H1 (cell line): ENCODE data around the gene KCNK2. TPM values are rescaled to one million over a fixed set of nuclear protein-coding genes. Genes with fewer than 3 reads are reported as not detected.

Experiments
- CTCF ChIA-PET: fragments of 300-600 bp; sonication (Branson Sonifier 250); formaldehyde crosslinking; loops from one replicate; lab custom pipeline; 2021; ENCODE audit not compliant: partially characterized antibody; lab: Charles Lee
- POLR2A ChIA-PET: fragments of 300-600 bp; sonication (Branson Sonifier 250); formaldehyde crosslinking; loops from one replicate; lab custom pipeline; 2021; ENCODE audit warnings: inconsistent platforms; ENCODE audit not compliant: partially characterized antibody; lab: Charles Lee
- DNase-seq, 2 experiments: peaks; one replicate each; pipeline versions ENCODE4 v3.0.0 to v3.0.0-alpha.2; 2010 to 2022; ENCODE audit warnings: low spot score in 2 of 2, low read depth in 1 of 2, mixed read lengths in 1 of 2
- FAIRE-seq: peaks from 2 replicates; lab custom pipeline; 2011; peaks lifted over from hg19 to GRCh38; lab: Jason Lieb, UNC
- H2AFZ ChIP-seq: 2 replicates; pipeline ENCODE4 v1.8.1; 2012; ENCODE audit warnings: low read length, inconsistent platforms
- H2AK5ac ChIP-seq: 2 replicates; pipeline ENCODE4 v1.6.1; 2013; ENCODE audit warnings: low read depth, low read length
- H2BK120ac ChIP-seq: replicated peaks from 2 replicates; pipeline ENCODE3; 2013; ENCODE audit warnings: low read depth, low read length, inconsistent platforms
- H2BK12ac ChIP-seq: 2 replicates; pipeline ENCODE4 v1.6.1; 2013; ENCODE audit warnings: low read depth, low read length
- H2BK15ac ChIP-seq: 2 replicates; pipeline ENCODE4 v1.6.1; 2013; ENCODE audit warnings: low read length
- H2BK20ac ChIP-seq: 2 replicates; pipeline ENCODE4 v1.6.1; 2013; ENCODE audit warnings: low read length
- H2BK5ac ChIP-seq: 2 replicates; pipeline ENCODE4 v1.6.1; 2013; ENCODE audit warnings: low read depth, low read length
- H3K14ac ChIP-seq: 2 replicates; pipeline ENCODE4 v1.6.1; 2013; ENCODE audit warnings: inconsistent platforms; ENCODE audit not compliant: insufficient read length
- H3K18ac ChIP-seq: 2 replicates; pipeline ENCODE4 v1.6.1; 2013; ENCODE audit warnings: low read length; ENCODE audit errors: extremely low read depth
- H3K23ac ChIP-seq: 2 replicates; pipeline ENCODE4 v1.6.1; 2013; ENCODE audit warnings: inconsistent platforms; ENCODE audit not compliant: insufficient read length
- H3K23me2 ChIP-seq: 2 replicates; pipeline ENCODE4 v1.6.1; 2013; ENCODE audit warnings: low read depth, low read length
- H3K27ac ChIP-seq: 2 replicates; pipeline ENCODE4 v1.6.1; 2011; ENCODE audit warnings: low read depth, low read length, inconsistent platforms
- H3K27me3 ChIP-seq, 4 experiments: replicated peaks in 1 of 4; 1 replicate in 1 of 4; 2 replicates in 3 of 4; pipeline versions ENCODE4 v1.6.1 to v1.8.1; 2011 to 2013; ENCODE audit warnings: low read length in 3 of 4, mild to moderate bottlenecking in 3 of 4, inconsistent platforms in 2 of 4, mixed read lengths in 2 of 4, moderate library complexity in 1 of 4; ENCODE audit not compliant: control insufficient read depth in 3 of 4, insufficient read depth in 3 of 4; ENCODE audit errors: extremely low read depth in 1 of 4
- H3K36me3 ChIP-seq, 4 experiments: 2 replicates each; pipeline versions ENCODE4 v1.6.1 to v1.8.1; 2011 to 2013; ENCODE audit warnings: mild to moderate bottlenecking in 4 of 4, low read length in 3 of 4, moderate library complexity in 2 of 4, control low read depth in 1 of 4, inconsistent platforms in 1 of 4; ENCODE audit not compliant: insufficient read depth in 4 of 4, control insufficient read depth in 2 of 4
- H3K4ac ChIP-seq: replicated peaks from 2 replicates; pipeline ENCODE3; 2013; ENCODE audit warnings: low read length, low read depth, mixed read lengths, inconsistent platforms; ENCODE audit not compliant: insufficient read length
- H3K4me1 ChIP-seq, 4 experiments: replicated peaks in 1 of 4; 1 replicate in 1 of 4; 2 replicates in 3 of 4; pipeline versions ENCODE4 v1.6.1 to v1.8.1; 2011 to 2013; ENCODE audit warnings: low read length in 3 of 4, inconsistent platforms in 2 of 4, mixed read lengths in 1 of 4; ENCODE audit not compliant: insufficient read depth in 4 of 4, control insufficient read depth in 3 of 4
- H3K4me2 ChIP-seq, 2 experiments: 2 replicates each; pipeline versions ENCODE4 v1.6.1 to v1.8.1; 2011 to 2013; ENCODE audit warnings: low read depth in 2 of 2, low read length in 2 of 2, control low read depth in 1 of 2, inconsistent platforms in 1 of 2, mild to moderate bottlenecking in 1 of 2; ENCODE audit not compliant: insufficient read depth in 1 of 2
- H3K4me3 ChIP-seq, 4 experiments: fragments of 200-600, 300-600 bp in 1 of 4; sonication (generic), shearing (Covaris generic), sonication (Bioruptor Twin) in 1 of 4; 2 replicates each; pipeline versions ENCODE4 v1.5.1 to v1.8.1; 2011 to 2016; ENCODE audit warnings: low read length in 4 of 4, low read depth in 3 of 4, control low read depth in 2 of 4, inconsistent platforms in 2 of 4, mild to moderate bottlenecking in 2 of 4, mixed read lengths in 1 of 4, moderate library complexity in 1 of 4; ENCODE audit not compliant: insufficient read depth in 2 of 4; ENCODE audit errors: extremely low read depth in 1 of 4
- H3K56ac ChIP-seq: replicated peaks from 2 replicates; pipeline ENCODE3; 2013; ENCODE audit warnings: low read depth, mild to moderate bottlenecking, mixed read lengths, low read length, inconsistent platforms; ENCODE audit not compliant: insufficient read length
- H3K79me1 ChIP-seq: 2 replicates; pipeline ENCODE4 v1.6.1; 2013; ENCODE audit warnings: low read depth, low read length, control low read depth
- H3K79me2 ChIP-seq, 2 experiments: 2 replicates each; pipeline versions ENCODE4 v1.6.1 to v1.8.1; 2012 to 2013; ENCODE audit warnings: low read length in 2 of 2, mild to moderate bottlenecking in 2 of 2, inconsistent platforms in 1 of 2; ENCODE audit not compliant: insufficient read depth in 2 of 2, control insufficient read depth in 1 of 2
- H3K9ac ChIP-seq, 4 experiments: replicated peaks in 1 of 4; 1 replicate in 1 of 4; 2 replicates in 3 of 4; pipeline versions ENCODE4 v1.6.1 to v1.8.1; 2011 to 2013; ENCODE audit warnings: low read depth in 3 of 4, low read length in 3 of 4, control low read depth in 2 of 4, mild to moderate bottlenecking in 2 of 4, moderate library complexity in 2 of 4, inconsistent platforms in 1 of 4; ENCODE audit errors: extremely low read depth in 1 of 4
- H3K9me3 ChIP-seq, 2 experiments: 2 replicates each; pipeline versions ENCODE4 v1.6.1 to v1.8.1; 2012 to 2013; ENCODE audit warnings: mild to moderate bottlenecking in 2 of 2, moderate library complexity in 2 of 2, control low read depth in 1 of 2, inconsistent platforms in 1 of 2, low read depth in 1 of 2, low read length in 1 of 2, mixed read lengths in 1 of 2; ENCODE audit not compliant: insufficient read depth in 2 of 2
- H4K20me1 ChIP-seq, 2 experiments: replicated peaks in 1 of 2; 2 replicates each; pipeline versions ENCODE3 to v1.8.1; 2011 to 2013; ENCODE audit warnings: inconsistent platforms in 2 of 2, low read length in 2 of 2, mild to moderate bottlenecking in 1 of 2; ENCODE audit not compliant: insufficient read depth in 2 of 2, control insufficient read depth in 1 of 2
- H4K5ac ChIP-seq: 2 replicates; pipeline ENCODE4 v1.6.1; 2013; ENCODE audit warnings: low read length, low read depth, mixed read lengths, inconsistent platforms; ENCODE audit not compliant: insufficient read length
- H4K8ac ChIP-seq: 2 replicates; pipeline ENCODE4 v1.8.0; 2013; ENCODE audit warnings: mild to moderate bottlenecking, moderate library complexity, low read length, inconsistent platforms; ENCODE audit not compliant: insufficient read depth; ENCODE audit errors: extremely low read depth
- H4K91ac ChIP-seq: replicated peaks from 2 replicates; pipeline ENCODE3; 2013; ENCODE audit warnings: low read length, mixed read lengths, inconsistent platforms; ENCODE audit not compliant: insufficient read length
- BACH1 ChIP-seq: IDR thresholded peaks from 2 replicates; pipeline ENCODE4 v1.6.1; 2012; ENCODE audit warnings: low read length, improper control_type of control experiment
- BCL11A ChIP-seq, 2 experiments: IDR thresholded peaks; one replicate each; pipeline ENCODE4 v1.6.1; 2011; ENCODE audit warnings: low read depth in 2 of 2, low read length in 2 of 2, mild to moderate bottlenecking in 2 of 2
- CEBPB ChIP-seq: IDR thresholded peaks from 2 replicates; pipeline ENCODE4 v1.6.1; 2012; ENCODE audit warnings: low read depth, low read length
- GABPA ChIP-seq: IDR thresholded peaks from 2 replicates; pipeline ENCODE4 v1.6.1; 2011; ENCODE audit warnings: mild to moderate bottlenecking, low read length, moderate library complexity, borderline replicate concordance; ENCODE audit not compliant: insufficient read depth
- HDAC6 ChIP-seq: IDR thresholded peaks from one replicate; pipeline ENCODE4 v1.7.1; 2012; ENCODE audit warnings: low read depth, mild to moderate bottlenecking, inconsistent platforms, low read length, moderate library complexity
- JUND ChIP-seq: IDR thresholded peaks from 2 replicates; pipeline ENCODE4 v1.6.1; 2011; ENCODE audit warnings: mild to moderate bottlenecking, improper control_type of control experiment, low read length
- KDM4A ChIP-seq: IDR thresholded peaks from one replicate; pipeline ENCODE4 v1.7.1; 2012; ENCODE audit warnings: low read depth, mild to moderate bottlenecking, moderate library complexity, low read length, inconsistent platforms; ENCODE audit not compliant: severe bottlenecking
- POLR2AphosphoS5 ChIP-seq: IDR thresholded peaks from 2 replicates; pipeline ENCODE4 v1.6.1; 2011; ENCODE audit warnings: low read depth, low read length
- RXRA ChIP-seq: IDR thresholded peaks from 2 replicates; pipeline ENCODE4 v1.6.1; 2011; ENCODE audit warnings: low read depth, mild to moderate bottlenecking, low read length, moderate library complexity; ENCODE audit not compliant: insufficient read depth
- SAP30 ChIP-seq: fragments of 300-600 bp; sonication (generic); IDR thresholded peaks from 2 replicates; pipeline ENCODE4 v1.7.1; 2012; ENCODE audit warnings: low read length, moderate library complexity, mild to moderate bottlenecking, inconsistent platforms; ENCODE audit not compliant: insufficient read depth, insufficient replicate concordance
- SIN3A ChIP-seq, 2 experiments: IDR thresholded peaks in 1 of 2; conservative IDR thresholded peaks in 1 of 2; 2 replicates each; pipeline ENCODE4 v1.6.1; 2011 to 2012; ENCODE audit warnings: low read length in 2 of 2, improper control_type of control experiment in 1 of 2, low read depth in 1 of 2, mild to moderate bottlenecking in 1 of 2
- SIRT6 ChIP-seq: IDR thresholded peaks from one replicate; pipeline ENCODE4 v1.7.1; 2012; ENCODE audit warnings: low read length, inconsistent platforms
- SRF ChIP-seq: IDR thresholded peaks from 2 replicates; pipeline ENCODE4 v1.6.1; 2011; ENCODE audit warnings: mild to moderate bottlenecking, low read depth, low read length, moderate library complexity
- SUZ12 ChIP-seq: fragments of 200-600 bp; sonication (generic); IDR thresholded peaks from 2 replicates; pipeline ENCODE4 v1.6.1; 2012; ENCODE audit warnings: mild to moderate bottlenecking, inconsistent platforms, low read length, moderate library complexity, mixed read lengths
- TBP ChIP-seq: IDR thresholded peaks from 2 replicates; pipeline ENCODE4 v1.6.1; 2011; ENCODE audit warnings: low read depth, low read length, improper control_type of control experiment
- ZNF274 ChIP-seq: IDR thresholded peaks from 2 replicates; pipeline ENCODE4 v1.7.0; 2012; ENCODE audit warnings: low read length, borderline replicate concordance; ENCODE audit errors: extremely low read depth
- WGBS, 2 experiments: shearing (Covaris generic) in 1 of 2; methylation state at CpG; one replicate each; pipeline versions ENCODE4 v1.1.6 to v1.1.7; 2013 to 2015; ENCODE audit warnings: low lambda C conversion rate in 2 of 2, mixed read lengths in 2 of 2, inconsistent platforms in 1 of 2, low coverage in 1 of 2, missing lambda C conversion rate in 1 of 2; ENCODE audit not compliant: insufficient replicate concordance in 2 of 2, insufficient coverage in 1 of 2, insufficient read length in 1 of 2; ENCODE audit errors: extremely low coverage in 1 of 2, missing lambda C conversion rate in 1 of 2; 5-methylcytosine and 5-hydroxymethylcytosine counted together
- polyA plus RNA-seq, 7 experiments: library from polyadenylated mRNA; depleted of rRNA in 3 of 7; stranded (reverse) in 5 of 7; unstranded in 2 of 7; fragments of >200 nt in 5 of 7; fragments of 200-250 nt in 2 of 7; gene quantifications; 1 replicate in 5 of 7; 2 replicates in 1 of 7; 4 replicates in 1 of 7; pipeline versions ENCODE4 v1.2.1 to v1.2.3, GENCODE V29; 2011 to 2013; ENCODE audit warnings: missing spikeins in 2 of 7, mixed read lengths in 2 of 7
- total RNA-seq: library from RNA; stranded (reverse); fragmentation: NEBNext Ultra II Directional; extraction: Animal tissue kit (Norgen Biotek cat#: 25700); gene quantifications from 2 replicates; pipeline ENCODE4 v1.2.1, GENCODE V29; 2021

The KCNK2 gene
- total and polyA plus RNA-seq, 2 of the 8 experiments (the other 6 are each of a cell fraction or from before 2014, with no cell fraction given) = 0.59 to 1.2 TPM

GRCh38 chr1:215226757-215227156, 144.2 kb downstream of the KCNK2 start:
- H2BK5ac ChIP-seq = no peak overlapping the region
- H3K79me2 ChIP-seq = no peaks in the 10 kb centered on the region
- no peak overlapping the region for H3K18ac ChIP-seq
- no peak overlapping the region for H2BK15ac ChIP-seq
- no peak overlapping the region for H3K27ac ChIP-seq
- no peak overlapping the region for H3K56ac ChIP-seq
- H4K91ac ChIP-seq = no peak overlapping the region
- no peak overlapping the region for H2BK20ac ChIP-seq
- DNase-seq = no peak
- H3K9me3 ChIP-seq = no peaks in the 10 kb centered on the region
- 91% methylated on average over 2 of the region's 2 CpGs; no CpG with 5 or more reads in 1 of the 2 experiments for WGBS, 2 experiments
- no peak overlapping the region for H2AK5ac ChIP-seq
- no peak overlapping the region for H2AFZ ChIP-seq
- no peak overlapping the region for H3K4me3 ChIP-seq
- no peaks in the 10 kb centered on the region for H3K27me3 ChIP-seq
- no peaks in the 10 kb centered on the region for H3K36me3 ChIP-seq
- H3K9ac ChIP-seq = no peak overlapping the region
- no peak overlapping the region for H3K4ac ChIP-seq
- H3K14ac ChIP-seq = no peak overlapping the region
- H3K23ac ChIP-seq = no peak overlapping the region
- no peaks in the 10 kb centered on the region for H3K23me2 ChIP-seq
- no peaks in the 10 kb centered on the region for H3K4me1 ChIP-seq
- H3K4me2 ChIP-seq = no peak overlapping the region
- no peak overlapping the region for H2BK12ac ChIP-seq
- H4K8ac ChIP-seq = no peak overlapping the region
- H4K20me1 ChIP-seq = no peaks in the 10 kb centered on the region
- CTCF ChIA-PET = interaction anchor here (1.3 kb wide), 1 partner anchor 18 kb away, joined by 3 read pairs; no protein-coding TSS in a partner anchor
- H2BK120ac ChIP-seq = no peak overlapping the region
- H3K79me1 ChIP-seq = no peaks in the 10 kb centered on the region
- FAIRE-seq = no peak
- H4K5ac ChIP-seq = no peak overlapping the region
- POLR2A ChIA-PET = no interaction called here
- TF ChIP-seq SIRT6 (no peak), ZNF274 (no peak), SUZ12 (no peak), POLR2AphosphoS5 (no peak), SAP30 (no peak), SIN3A (conservative IDR thresholded peaks at IDR 0.05 in 1 of 2, IDR thresholded peaks at IDR 0.05 in 1 of 2; ENCODE audit: low read depth in 1 of 2, low read length in 2 of 2) (no peak), CEBPB (no peak), GABPA (no peak), RXRA (no peak), BCL11A (IDR thresholded peaks at IDR 0.05; ENCODE audit: low read depth in 2 of 2, low read length in 2 of 2) (no peak), BACH1 (no peak), KDM4A (no peak), JUND (no peak), HDAC6 (no peak), SRF (no peak), TBP (no peak)
